HuH-7.5 (cell line): ENCODE results near the gene SRC.

Experiments used
- DNase-seq: peaks from one replicate; pipeline ENCODE4 v3.0.0; 2011; ENCODE audit warnings: low spot score

The SRC gene

GRCh38 chr20:37430778-37431460 lies 85.0 kb downstream of the SRC start:
- DNase-seq: no peak

- no peak for DNase-seq
Measured at GRCh38 chr20:37431786-37432185, 85.8 kb downstream of the SRC start.

- DNase-seq: no peak
Measured at GRCh38 chr20:37432606-37433005, 86.7 kb downstream of the SRC start.

- no peak for DNase-seq
Measured at GRCh38 chr20:37435607-37436006, 89.7 kb downstream of the SRC start.

GRCh38 chr20:37436527-37437186 lies 90.7 kb downstream of the SRC start:
- no peak for DNase-seq

GRCh38 chr20:37437676-37438075 lies 91.7 kb downstream of the SRC start:
- no peak for DNase-seq

- DNase-seq: no peak
Measured at GRCh38 chr20:37438464-37439222, 92.7 kb downstream of the SRC start.

GRCh38 chr20:37439223-37439933 lies 93.4 kb downstream of the SRC start:
- DNase-seq: no peak

GRCh38 chr20:37441023-37441422 lies 95.1 kb downstream of the SRC start:
- no peak for DNase-seq

- no peak for DNase-seq
Measured at GRCh38 chr20:37442547-37442946, 96.6 kb downstream of the SRC start.

GRCh38 chr20:37442986-37443385 lies 97.0 kb downstream of the SRC start:
- no peak for DNase-seq

- no peak for DNase-seq
Measured at GRCh38 chr20:37443596-37443995, 97.7 kb downstream of the SRC start.

GRCh38 chr20:37445041-37445440 lies 99.1 kb downstream of the SRC start:
- no peak for DNase-seq

GRCh38 chr20:37446286-37447032 lies 100.5 kb downstream of the SRC start:
- DNase-seq: no peak

- DNase-seq: no peak
Measured at GRCh38 chr20:37447688-37448087, 101.7 kb downstream of the SRC start.

GRCh38 chr20:37449276-37449675 lies 103.3 kb downstream of the SRC start:
- no peak for DNase-seq

- DNase-seq: no peak
Measured at GRCh38 chr20:37450344-37450743, 104.4 kb downstream of the SRC start.

GRCh38 chr20:37451616-37452015 lies 105.7 kb downstream of the SRC start:
- no peak for DNase-seq

GRCh38 chr20:37452236-37452635 lies 106.3 kb downstream of the SRC start:
- no peak for DNase-seq

- DNase-seq: no peak
Measured at GRCh38 chr20:37453288-37453687, 107.3 kb downstream of the SRC start.

GRCh38 chr20:37453836-37454235 lies 107.9 kb downstream of the SRC start:
- DNase-seq: no peak
